ENCODE data around the gene MRPL34.
"Not testable (repeated sequence)": the region's sequence is repeated elsewhere in the genome, so short reads cannot be mapped to it uniquely, and the experiment has no call there.

MRPL34 gene

DNA sequence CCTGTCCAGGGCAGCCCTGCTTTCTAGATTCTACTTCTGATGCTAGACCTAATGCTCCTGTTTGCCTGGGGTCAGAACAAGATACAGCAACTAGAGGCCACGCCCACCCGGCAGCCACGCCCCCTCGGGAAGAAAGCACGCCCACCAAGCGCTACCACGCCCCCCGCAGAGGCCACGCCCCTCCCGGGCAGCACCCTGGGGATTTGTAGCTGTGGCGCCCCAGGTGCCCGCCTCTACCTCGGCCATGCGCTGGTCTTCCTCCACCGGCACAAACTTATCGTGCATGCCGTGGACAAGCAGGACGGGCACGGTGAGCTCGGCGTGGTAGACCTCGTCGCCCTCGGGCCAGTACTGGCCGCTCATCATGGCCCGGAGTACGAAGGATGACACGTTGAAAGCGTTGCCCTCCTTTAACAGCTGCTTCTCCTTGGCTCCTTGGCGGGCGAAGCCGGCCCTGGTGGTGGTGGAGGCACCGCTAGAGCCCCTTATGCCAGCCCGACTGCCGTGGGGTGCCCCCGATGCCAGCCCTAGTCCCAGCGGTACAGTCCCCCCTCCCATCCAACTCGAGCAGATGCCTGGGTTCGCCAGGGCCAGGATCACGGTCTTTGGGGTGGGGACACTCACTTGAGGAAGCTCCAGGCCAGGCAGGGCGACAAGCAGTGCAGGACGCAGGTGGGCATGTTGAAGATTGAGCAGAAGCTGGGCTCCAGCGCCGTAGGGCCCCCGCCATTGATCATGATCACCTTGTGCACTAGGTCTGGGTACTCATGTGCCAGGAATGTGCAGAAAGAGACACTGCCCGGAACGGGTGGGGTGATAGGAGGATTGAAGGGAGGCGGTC, 11.4 kb upstream of the MRPL34 start:
- CTCF ChIA-PET: interaction anchor here (1.0 to 4.3 kb wide), 3 partner anchors 11 to 94 kb away, joined by 3 to 52 read pairs (median 13); partner anchors contain the start of gene MRPL34
- peak; percentile 60 for DNase-seq
- peaks cover 14% of the 10 kb centered on the region for H3K27me3 Mint-ChIP-seq
- H3K9me3 Mint-ChIP-seq: peaks cover 4% of the 10 kb centered on the region
- peaks cover 10% of the 10 kb centered on the region for H3K36me3 Mint-ChIP-seq
- peaks cover 12% of the 10 kb centered on the region for H3K4me1 Mint-ChIP-seq
- H3K4me3 Mint-ChIP-seq: no peak overlapping the region
- no peak overlapping the region for H3K27ac Mint-ChIP-seq

DNA sequence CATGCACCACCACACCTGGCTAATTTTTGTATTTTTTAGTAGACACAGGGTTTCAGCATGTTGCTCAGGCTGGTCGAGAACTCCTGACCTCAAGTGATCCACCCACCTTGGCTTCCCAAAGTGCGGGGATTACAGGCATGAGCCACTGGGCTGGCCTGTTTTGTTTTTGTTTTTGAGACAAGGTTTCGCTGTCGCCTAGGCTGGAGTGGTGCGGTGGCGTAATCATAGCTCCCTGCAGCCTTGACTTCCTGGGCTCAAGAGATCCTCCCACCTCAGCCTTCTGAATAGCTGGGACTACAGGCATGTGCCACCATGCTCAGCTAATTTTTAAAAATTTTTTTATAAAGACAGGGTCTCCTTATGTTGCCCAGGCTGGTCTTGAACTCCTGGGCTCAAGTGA, 10.1 kb upstream of the MRPL34 start:
- H3K4me3 Mint-ChIP-seq, H3K27me3 Mint-ChIP-seq, DNase-seq, H3K27ac Mint-ChIP-seq, H3K4me1 Mint-ChIP-seq, H3K9me3 Mint-ChIP-seq: not testable (repeated sequence)
- peaks cover 10% of the 10 kb centered on the region for H3K36me3 Mint-ChIP-seq
- CTCF ChIA-PET: interaction anchor here (1.5 to 4.3 kb wide), 2 partner anchors 35 to 93 kb away, joined by 4 to 52 read pairs; no protein-coding TSS in a partner anchor

DNA sequence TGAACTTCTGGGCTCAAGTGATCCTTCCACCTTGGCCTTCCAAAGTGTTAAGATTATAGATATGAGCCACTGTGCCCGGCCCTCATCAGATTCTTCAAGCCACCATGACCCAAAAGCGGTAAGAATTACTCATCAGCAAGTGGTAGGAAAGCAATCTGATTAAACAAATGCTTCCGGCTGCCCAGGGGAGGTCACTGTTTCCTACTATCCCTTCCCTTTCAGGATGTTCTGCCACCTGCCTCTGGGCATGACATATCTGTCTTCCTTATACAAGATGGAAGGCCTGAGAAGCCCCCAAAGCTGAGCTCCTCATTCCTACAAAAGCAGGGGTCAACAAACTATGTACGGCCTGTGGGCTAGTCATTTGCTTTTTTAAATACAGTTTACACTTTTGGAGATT, 9.4 kb upstream of the MRPL34 start:
- DNase-seq: no peak
- Mint-ChIP-seq H3K36me3 (peaks cover 10% of the 10 kb centered on the region), H3K4me1 (peaks cover 10% of the 10 kb centered on the region), H3K9me3 (peaks cover 4% of the 10 kb centered on the region), H3K27ac (no peak overlapping the region), H3K4me3 (no peak overlapping the region), H3K27me3 (peaks cover 4% of the 10 kb centered on the region)
- CTCF ChIA-PET: interaction anchor here (1.5 to 4.3 kb wide), 2 partner anchors 36 to 92 kb away, joined by 4 to 52 read pairs; no protein-coding TSS in a partner anchor

DNA sequence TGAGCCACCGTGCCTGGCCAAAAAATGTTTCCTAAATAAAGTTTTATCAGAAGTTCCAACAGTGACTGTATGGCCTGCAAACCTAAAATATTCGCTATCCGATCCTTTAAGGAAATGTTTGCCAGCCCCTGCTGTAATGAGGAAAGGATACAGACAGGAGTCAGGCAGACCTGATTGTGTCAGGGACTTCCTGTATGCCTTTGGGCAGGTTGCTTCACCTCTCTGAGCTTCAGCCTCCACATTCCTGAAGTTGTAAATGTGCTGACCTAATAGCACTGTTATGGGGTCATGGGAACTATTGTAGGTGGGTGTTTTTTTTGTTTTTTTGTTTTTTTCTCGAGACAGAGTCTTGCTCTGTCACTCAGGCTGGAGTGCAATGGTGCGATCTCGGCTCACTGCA, 8.7 kb upstream of the MRPL34 start:
- Mint-ChIP-seq H3K4me3 (no peak overlapping the region), H3K27ac (no peak overlapping the region), H3K9me3 (peaks cover 4% of the 10 kb centered on the region), H3K27me3 (peaks cover 4% of the 10 kb centered on the region), H3K36me3 (peaks cover 10% of the 10 kb centered on the region), H3K4me1 (peaks cover 10% of the 10 kb centered on the region)
- no peak for DNase-seq
- CTCF ChIA-PET: interaction anchor here (1.0 kb wide), 2 partner anchors 89 to 92 kb away, joined by 3 read pairs; no protein-coding TSS in a partner anchor

DNA sequence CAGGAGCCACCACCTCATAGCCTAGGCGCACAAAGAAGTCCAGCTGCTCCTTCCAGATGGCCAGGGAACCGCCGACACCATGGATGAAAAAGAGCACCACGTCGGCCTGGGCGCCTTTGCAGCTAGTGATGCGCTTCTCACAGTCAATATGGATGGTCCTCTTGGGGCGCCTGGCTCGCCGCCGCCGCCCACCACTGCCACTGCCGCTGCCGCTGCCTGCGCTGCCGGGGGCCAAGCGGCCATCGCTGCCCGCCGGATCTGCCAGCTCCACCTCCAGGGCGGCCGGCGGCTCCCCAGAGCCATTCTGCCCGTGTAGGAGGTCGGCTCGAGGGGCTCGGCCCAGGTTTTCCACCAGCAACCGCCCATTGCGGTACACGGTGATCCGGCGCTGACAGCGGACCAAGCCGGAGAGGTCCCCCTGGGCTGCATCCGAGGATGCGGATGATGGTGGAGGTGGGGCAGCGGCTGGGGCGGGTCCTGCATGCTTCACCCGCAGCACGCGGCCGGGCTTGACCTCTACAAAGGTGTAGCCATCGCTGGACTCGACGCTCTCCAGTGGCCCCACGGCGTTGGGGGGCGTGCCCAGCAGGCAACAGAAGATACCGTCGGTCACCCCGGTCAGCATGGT, 4.6 kb upstream of the MRPL34 start:
- H3K4me1 Mint-ChIP-seq: peaks cover 33% of the 10 kb centered on the region
- DNase-seq: no peak
- H3K36me3 Mint-ChIP-seq: peaks cover 7% of the 10 kb centered on the region
- CTCF ChIA-PET: interaction anchor here (1.2 kb wide), 1 partner anchor 85 kb away, joined by 4 read pairs; no protein-coding TSS in a partner anchor
- no peak overlapping the region for H3K27ac Mint-ChIP-seq
- H3K4me3 Mint-ChIP-seq: no peak overlapping the region
- peaks cover 4% of the 10 kb centered on the region for H3K9me3 Mint-ChIP-seq
- H3K27me3 Mint-ChIP-seq: no peaks in the 10 kb centered on the region

DNA sequence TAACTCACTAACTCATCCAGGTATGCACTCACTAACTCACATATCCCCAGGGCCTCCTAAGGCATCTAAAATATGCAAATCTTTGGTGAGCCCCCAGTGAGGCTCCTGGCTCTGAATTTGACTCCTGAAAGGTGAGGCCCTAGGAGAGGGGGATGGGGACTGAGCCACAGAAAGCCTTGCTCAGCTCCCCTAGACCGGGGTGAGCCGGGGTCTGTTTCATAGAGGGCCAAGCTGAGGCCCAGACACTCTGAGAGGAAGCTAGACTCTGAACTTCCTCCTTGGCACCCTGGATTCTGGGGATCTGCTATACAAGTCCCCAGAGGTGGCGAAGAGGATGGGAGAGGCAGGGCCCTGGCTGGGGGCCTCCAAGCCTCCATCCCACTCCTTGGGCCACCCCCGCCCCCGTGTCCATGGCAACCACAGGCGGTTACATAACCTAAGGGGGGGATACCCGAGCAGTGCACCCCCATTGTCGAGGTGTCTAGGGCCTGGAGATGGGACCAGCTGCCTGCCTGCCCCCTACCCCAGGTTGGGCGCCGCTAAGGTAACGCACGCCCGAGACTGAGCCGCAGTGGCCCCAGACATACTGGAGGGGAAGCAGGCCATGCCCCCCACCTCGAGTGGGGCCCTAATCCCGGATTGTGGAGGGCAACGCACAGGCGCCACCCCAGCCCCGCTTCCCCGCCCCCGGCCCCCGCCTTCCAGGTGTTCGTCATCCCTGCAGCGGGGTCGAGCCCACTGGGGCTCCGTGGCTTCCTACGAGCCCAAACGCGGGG, 3.1 kb upstream of the MRPL34 start:
- peak overlapping the region; percentile 73 for H3K27ac Mint-ChIP-seq
- H3K4me3 Mint-ChIP-seq: peak overlapping the region; percentile 69
- H3K9me3 Mint-ChIP-seq: peaks cover 4% of the 10 kb centered on the region
- peaks cover 7% of the 10 kb centered on the region for H3K36me3 Mint-ChIP-seq
- CTCF ChIA-PET: interaction anchor here (1.0 to 1.3 kb wide), 2 partner anchors 10 to 86 kb away, joined by 3 to 7 read pairs; no protein-coding TSS in a partner anchor
- H3K4me1 Mint-ChIP-seq: peaks cover 46% of the 10 kb centered on the region
- no peak for DNase-seq
- H3K27me3 Mint-ChIP-seq: no peaks in the 10 kb centered on the region

DNA sequence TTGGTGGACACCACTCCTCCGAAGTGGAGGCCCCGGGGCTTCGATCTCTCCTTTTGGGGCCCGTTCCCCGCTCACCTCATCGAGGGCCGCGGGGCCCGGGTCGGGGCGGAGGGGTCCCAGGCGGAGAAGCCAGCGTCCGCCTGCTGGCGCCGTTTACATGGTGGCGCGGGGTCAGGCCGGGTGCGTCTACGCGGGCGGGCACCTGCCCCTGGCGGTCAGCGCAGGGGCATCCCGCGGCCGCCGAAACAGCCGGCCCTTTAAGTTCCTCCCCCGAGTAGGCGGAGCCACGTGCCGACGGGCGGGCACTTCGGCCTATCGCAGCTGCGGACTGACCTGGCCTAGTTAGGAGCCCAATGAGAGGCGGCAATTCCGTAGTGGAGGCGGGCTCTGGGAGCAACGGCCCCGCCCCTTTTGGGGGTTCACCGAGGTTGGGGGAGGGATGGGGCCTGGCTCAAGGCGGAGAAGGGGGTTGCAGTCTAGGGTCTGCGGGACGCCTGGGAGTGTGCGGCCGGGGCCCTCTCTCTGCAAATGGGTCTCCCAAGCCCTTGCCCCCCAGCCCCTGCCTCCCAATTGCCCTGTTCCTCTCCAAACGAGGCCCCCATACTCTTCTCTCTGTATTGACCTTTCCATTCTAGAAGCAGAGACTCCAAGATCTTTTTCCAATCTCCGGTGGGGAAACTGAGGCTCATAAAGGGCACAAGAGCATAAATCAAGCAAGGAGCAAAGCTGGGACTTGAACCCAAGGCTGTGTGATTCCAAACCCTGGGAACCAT, 2.3 kb upstream of the MRPL34 start, which contains the start of gene ABHD8:
TSS of gene ABHD8 (minus strand) at position 259 of the 773 bp plus-strand sequence. CDS start 1,809 bp downstream, outside the sequence.
- H3K4me3 Mint-ChIP-seq: peak within 1 kb of the TSS; percentile 69
- H3K27ac Mint-ChIP-seq: peak within 1 kb of the TSS; percentile 73
- CTCF ChIA-PET: interaction anchor here (1.0 kb wide), 2 partner anchors 11 to 85 kb away, joined by 3 read pairs; no protein-coding TSS in a partner anchor
- H3K9me3 Mint-ChIP-seq: peaks cover under 1% of the 10 kb centered on the region
- no peaks in the 10 kb centered on the region for H3K27me3 Mint-ChIP-seq
- peak; percentile 96 for DNase-seq
- H3K4me1 Mint-ChIP-seq: peaks cover 52% of the 10 kb centered on the region
- peaks cover 6% of the 10 kb centered on the region for H3K36me3 Mint-ChIP-seq

DNA sequence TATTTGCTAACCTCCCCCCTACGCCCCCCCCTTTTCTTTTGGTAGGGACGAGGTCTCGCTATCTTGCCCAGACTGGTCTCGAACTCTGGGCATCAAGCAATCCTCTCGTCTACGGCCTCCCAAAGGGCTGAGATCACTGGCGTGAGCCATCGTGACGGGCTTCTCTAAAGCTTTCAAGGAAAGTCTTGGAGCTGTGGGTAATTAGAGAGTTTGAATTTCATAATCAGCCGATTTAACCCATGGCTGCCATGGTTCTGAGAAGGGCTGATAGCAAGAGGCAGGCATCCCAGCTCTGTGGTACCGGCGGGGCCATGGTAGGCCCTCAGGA, 1.8 kb upstream of the MRPL34 start:
- H3K27ac Mint-ChIP-seq: peak overlapping the region; percentile 22
- no peaks in the 10 kb centered on the region for H3K9me3 Mint-ChIP-seq
- H3K4me1 Mint-ChIP-seq: peaks cover 52% of the 10 kb centered on the region
- peak overlapping the region; percentile 69 for H3K4me3 Mint-ChIP-seq
- H3K36me3 Mint-ChIP-seq: peaks cover 5% of the 10 kb centered on the region
- H3K27me3 Mint-ChIP-seq: no peaks in the 10 kb centered on the region
- no peak for DNase-seq
- CTCF ChIA-PET: interaction anchor here (1.0 kb wide), 2 partner anchors 11 to 85 kb away, joined by 3 read pairs; no protein-coding TSS in a partner anchor

DNA sequence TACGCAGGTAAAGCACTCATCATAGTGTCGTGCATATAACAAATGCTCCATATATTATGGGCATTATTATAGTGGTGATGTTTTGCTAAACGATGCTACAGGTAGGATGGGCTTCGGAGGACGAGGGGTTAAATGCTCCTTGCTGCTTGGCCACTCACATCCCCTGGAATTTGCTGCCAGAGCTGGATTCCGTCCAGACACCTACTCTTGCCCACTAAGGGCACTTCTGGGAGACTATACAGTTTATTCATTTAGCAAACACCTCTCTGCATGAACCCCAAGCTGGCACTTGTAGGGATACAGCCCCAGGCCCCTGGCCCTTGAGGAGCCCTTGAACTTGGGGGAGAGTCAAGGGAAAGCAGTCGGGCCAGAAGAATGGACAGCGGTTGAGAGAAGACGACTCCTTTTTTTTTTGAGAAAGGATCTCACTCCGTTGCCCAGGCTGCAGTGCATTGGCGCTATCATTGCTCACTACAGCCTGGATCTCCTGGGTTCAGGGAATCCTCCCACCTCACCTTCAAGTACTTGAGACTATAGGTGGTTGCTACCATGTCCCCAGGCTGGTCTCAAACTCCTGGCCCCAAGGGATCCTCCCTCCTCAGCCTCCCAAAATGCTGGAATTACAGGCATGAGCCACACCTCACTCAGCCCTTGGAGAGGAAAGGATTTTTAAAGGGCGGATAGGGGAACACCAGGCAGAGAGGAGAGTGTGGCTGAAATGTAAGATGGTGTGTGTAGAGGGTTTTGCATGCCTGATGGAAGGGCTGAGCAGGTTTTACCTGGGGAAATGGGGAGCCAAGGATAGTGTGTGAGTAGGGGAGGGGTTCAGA, 1.1 kb upstream of the MRPL34 start:
- CTCF ChIA-PET: interaction anchor here (0.6 to 1.3 kb wide), 7 partner anchors 11 to 84 kb away, joined by 3 to 13 read pairs (median 3); no protein-coding TSS in a partner anchor
- DNase-seq: no peak
- Mint-ChIP-seq H3K36me3 (peaks cover 7% of the 10 kb centered on the region), H3K4me3 (peak overlapping the region; percentile 89), H3K4me1 (peaks cover 59% of the 10 kb centered on the region), H3K27me3 (no peaks in the 10 kb centered on the region), H3K27ac (peak overlapping the region; percentile 85), H3K9me3 (no peaks in the 10 kb centered on the region)

DNA sequence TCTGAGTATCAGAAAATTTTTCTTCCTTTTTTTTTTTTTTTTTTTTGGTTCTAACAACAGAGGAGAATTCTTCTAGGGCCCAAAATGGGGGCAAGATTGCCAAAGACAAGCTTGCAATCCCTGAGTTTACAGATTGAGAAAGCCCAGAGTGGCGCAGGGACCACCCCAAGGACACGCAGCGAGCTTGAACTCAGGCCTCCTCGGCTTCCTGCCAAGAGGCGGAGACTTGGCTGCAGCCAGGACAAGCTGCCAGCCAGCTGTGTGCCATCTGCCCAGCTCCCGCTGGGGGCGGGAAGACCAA, 506 bp upstream of the MRPL34 start:
- peaks cover 62% of the 10 kb centered on the region for H3K4me1 Mint-ChIP-seq

DNA sequence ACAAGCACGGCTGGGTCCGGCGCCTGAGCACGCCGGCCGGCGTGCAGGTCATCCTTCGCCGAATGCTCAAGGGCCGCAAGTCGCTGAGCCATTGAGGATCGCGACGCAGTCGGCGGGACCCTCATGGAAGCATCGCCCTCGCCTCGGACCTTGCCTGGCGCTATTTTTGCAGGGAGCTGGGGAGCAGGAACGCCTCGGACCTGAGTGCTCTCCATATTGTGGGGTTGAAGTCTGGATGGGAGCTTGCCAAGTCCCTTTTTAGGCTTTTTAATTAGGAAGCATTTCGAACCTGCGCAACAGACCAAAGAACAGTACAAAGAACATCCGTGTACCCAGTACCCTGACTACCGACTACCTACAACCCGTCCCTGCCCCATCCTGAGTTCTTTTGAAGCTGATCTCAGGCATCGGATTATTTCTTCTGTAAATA, 628 bp downstream of the MRPL34 start:
- DNase-seq: no peak
- peak overlapping the region; percentile 85 for H3K27ac Mint-ChIP-seq
- H3K4me3 Mint-ChIP-seq: peak overlapping the region; percentile 89
- H3K36me3 Mint-ChIP-seq: peaks cover 7% of the 10 kb centered on the region
- peaks cover 72% of the 10 kb centered on the region for H3K4me1 Mint-ChIP-seq
- no peaks in the 10 kb centered on the region for H3K9me3 Mint-ChIP-seq
- CTCF ChIA-PET: interaction anchor here (0.6 to 3.4 kb wide), 4 partner anchors 13 to 80 kb away, joined by 3 to 12 read pairs (median 4); no protein-coding TSS in a partner anchor
- no peaks in the 10 kb centered on the region for H3K27me3 Mint-ChIP-seq

More for the DNA sequence above, 506 bp upstream of the MRPL34 start:
- DNase-seq: no peak
- Mint-ChIP-seq H3K36me3 (peaks cover 7% of the 10 kb centered on the region), H3K27ac (peak overlapping the region; percentile 85), H3K9me3 (no peaks in the 10 kb centered on the region), H3K27me3 (no peaks in the 10 kb centered on the region), H3K4me3 (peak overlapping the region; percentile 89)
- CTCF ChIA-PET: interaction anchor here (0.6 to 1.3 kb wide), 5 partner anchors 12 to 69 kb away, joined by 3 to 13 read pairs (median 4); no protein-coding TSS in a partner anchor

DNA sequence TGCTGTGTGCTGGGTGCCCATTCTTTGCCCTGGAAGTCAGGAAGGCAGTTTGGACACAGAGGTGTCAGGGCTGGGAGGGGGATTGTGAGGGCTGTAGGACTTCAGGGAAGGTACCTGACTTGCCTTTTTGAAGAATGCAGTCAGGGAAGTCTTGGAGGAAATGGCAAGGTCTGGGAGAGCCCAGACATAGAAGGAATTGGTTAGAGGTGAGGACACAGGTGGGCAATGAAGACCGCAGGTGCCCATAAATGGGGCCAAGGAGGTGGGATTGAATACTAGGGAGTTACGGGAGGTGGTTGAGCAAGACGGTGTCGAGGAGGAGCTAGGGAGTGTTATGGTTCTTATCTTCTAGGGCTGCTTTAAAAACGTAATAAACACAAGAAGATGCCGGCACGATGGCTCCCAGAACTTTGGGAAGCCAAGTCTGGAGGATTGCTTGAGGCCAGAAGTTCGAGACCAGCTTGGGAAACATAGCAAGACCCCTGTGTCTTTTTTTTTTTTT, 2.3 kb downstream of the MRPL34 start:
- Mint-ChIP-seq H3K36me3 (peaks cover 13% of the 10 kb centered on the region), H3K4me1 (peaks cover 68% of the 10 kb centered on the region), H3K9me3 (no peaks in the 10 kb centered on the region), H3K27me3 (no peaks in the 10 kb centered on the region), H3K4me3 (peak overlapping the region; percentile 89), H3K27ac (peak overlapping the region; percentile 50)
- no peak for DNase-seq
- CTCF ChIA-PET: interaction anchor here (3.4 kb wide), 1 partner anchor 78 kb away, joined by 12 read pairs; no protein-coding TSS in a partner anchor

All from activated naive CD4-positive, alpha-beta T cell treated with anti-CD3 and anti-CD28 coated beads, Interleukin-2, amount 10 ng/mL, durations not matched to agents 7 days and 5 days (primary cell).